Measurements from ENCODE around the gene PDCD4. TPM values are rescaled to one million over a fixed set of nuclear protein-coding genes. Genes with fewer than 3 reads are reported as not detected.
A peak's percentile ranks its signal among the peaks of the same experiment; 100 is the strongest.

The PDCD4 gene
- total and polyA plus RNA-seq, 10 of the 15 experiments (the other 5 are each of a cell fraction or from before 2014, with no cell fraction given): 101 to 372 (median 171) TPM

DNA sequence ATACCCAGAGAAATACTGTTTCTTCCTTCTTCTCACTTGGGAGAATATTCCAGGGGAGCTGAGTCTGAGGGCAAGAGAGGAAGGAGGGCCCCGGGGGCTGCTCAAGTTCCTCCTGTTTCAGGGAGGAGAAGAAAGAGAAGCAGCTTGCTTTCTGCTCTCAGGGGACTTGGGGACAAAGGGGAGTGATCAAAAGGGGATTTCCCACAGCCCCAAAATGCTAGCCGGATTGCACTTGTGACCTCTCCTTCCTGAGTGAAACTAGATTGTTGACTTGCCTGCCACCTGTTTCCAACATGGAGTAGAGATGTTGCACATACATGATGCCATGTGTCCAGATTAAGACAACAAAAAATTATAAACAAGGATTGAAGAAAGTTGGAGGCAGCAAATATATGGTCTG lies 28.7 kb upstream of the PDCD4 start (continued):
- TF ChIP-seq, protein P1, sequence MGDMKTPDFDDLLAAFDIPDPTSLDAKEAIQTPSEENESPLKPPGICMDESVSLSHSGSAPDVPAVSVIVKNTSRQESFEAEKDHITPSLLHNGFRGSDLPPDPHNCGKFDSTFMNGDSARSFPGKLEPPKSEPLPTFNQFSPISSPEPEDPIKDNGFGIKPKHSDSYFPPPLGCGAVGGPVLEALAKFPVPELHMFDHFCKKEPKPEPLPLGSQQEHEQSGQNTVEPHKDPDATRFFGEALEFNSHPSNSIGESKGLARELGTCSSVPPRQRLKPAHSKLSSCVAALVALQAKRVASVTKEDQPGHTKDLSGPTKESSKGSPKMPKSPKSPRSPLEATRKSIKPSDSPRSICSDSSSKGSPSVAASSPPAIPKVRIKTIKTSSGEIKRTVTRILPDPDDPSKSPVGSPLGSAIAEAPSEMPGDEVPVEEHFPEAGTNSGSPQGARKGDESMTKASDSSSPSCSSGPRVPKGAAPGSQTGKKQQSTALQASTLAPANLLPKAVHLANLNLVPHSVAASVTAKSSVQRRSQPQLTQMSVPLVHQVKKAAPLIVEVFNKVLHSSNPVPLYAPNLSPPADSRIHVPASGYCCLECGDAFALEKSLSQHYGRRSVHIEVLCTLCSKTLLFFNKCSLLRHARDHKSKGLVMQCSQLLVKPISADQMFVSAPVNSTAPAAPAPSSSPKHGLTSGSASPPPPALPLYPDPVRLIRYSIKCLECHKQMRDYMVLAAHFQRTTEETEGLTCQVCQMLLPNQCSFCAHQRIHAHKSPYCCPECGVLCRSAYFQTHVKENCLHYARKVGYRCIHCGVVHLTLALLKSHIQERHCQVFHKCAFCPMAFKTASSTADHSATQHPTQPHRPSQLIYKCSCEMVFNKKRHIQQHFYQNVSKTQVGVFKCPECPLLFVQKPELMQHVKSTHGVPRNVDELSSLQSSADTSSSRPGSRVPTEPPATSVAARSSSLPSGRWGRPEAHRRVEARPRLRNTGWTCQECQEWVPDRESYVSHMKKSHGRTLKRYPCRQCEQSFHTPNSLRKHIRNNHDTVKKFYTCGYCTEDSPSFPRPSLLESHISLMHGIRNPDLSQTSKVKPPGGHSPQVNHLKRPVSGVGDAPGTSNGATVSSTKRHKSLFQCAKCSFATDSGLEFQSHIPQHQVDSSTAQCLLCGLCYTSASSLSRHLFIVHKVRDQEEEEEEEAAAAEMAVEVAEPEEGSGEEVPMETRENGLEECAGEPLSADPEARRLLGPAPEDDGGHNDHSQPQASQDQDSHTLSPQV (IDR thresholded peaks at IDR 0.05): peak; percentile 77; the same call in 1 of the 2 replicates
- TF ChIP-seq ZZZ3 (IDR thresholded peaks at IDR 0.05; ENCODE audit: control insufficient read depth, insufficient read length, low read depth) (no peak), IKZF2 (IDR thresholded peaks at IDR 0.05) (peak; percentile 98), SMC3 (IDR thresholded peaks at IDR 0.05; ENCODE audit: borderline replicate concordance, low read length) (peak; percentile 20; the same call in 1 of the 2 replicates), TAF1 (IDR thresholded peaks at IDR 0.05; ENCODE audit: borderline replicate concordance, low read depth, low read length) (peak; percentile 76; the same call in 1 of the 2 replicates), TCF3 (IDR thresholded peaks at IDR 0.05; ENCODE audit: borderline replicate concordance, insufficient read depth, low read depth, low read length) (peak; percentile 92), EZH2 (IDR thresholded peaks at IDR 0.05; ENCODE audit: borderline replicate concordance, control insufficient read depth, low read depth, low read length) (no peak), POU2F2 (IDR thresholded peaks at IDR 0.05; ENCODE audit: borderline replicate concordance, low read depth, low read length) (peak; percentile 83; the same call in 2 of the 3 replicates), ATF7 (IDR thresholded peaks at IDR 0.05; ENCODE audit: low read depth) (peak; percentile 73), BHLHE40 (IDR thresholded peaks at IDR 0.05; ENCODE audit: borderline replicate concordance in 1 of 2, low read depth in 2 of 2, low read length in 1 of 2) (peak in 1 of 2 experiments; percentile 52; a peak in 2 of 4 replicates), SRF (IDR thresholded peaks at IDR 0.05; ENCODE audit: low read depth in 2 of 2, low read length in 2 of 2) (no peak), FOS (IDR thresholded peaks at IDR 0.05; ENCODE audit: borderline replicate concordance, extremely low read depth, insufficient read length) (no peak), TCF12 (IDR thresholded peaks at IDR 0.05; ENCODE audit: low read depth, low read length) (peak; percentile 97)
- TF ChIP-seq, protein P2, sequence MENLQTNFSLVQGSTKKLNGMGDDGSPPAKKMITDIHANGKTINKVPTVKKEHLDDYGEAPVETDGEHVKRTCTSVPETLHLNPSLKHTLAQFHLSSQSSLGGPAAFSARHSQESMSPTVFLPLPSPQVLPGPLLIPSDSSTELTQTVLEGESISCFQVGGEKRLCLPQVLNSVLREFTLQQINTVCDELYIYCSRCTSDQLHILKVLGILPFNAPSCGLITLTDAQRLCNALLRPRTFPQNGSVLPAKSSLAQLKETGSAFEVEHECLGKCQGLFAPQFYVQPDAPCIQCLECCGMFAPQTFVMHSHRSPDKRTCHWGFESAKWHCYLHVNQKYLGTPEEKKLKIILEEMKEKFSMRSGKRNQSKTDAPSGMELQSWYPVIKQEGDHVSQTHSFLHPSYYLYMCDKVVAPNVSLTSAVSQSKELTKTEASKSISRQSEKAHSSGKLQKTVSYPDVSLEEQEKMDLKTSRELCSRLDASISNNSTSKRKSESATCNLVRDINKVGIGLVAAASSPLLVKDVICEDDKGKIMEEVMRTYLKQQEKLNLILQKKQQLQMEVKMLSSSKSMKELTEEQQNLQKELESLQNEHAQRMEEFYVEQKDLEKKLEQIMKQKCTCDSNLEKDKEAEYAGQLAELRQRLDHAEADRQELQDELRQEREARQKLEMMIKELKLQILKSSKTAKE (IDR thresholded peaks at IDR 0.05; ENCODE audit: low read depth, poor library complexity, severe bottlenecking): peak; percentile 95
- TF ChIP-seq, protein P3, sequence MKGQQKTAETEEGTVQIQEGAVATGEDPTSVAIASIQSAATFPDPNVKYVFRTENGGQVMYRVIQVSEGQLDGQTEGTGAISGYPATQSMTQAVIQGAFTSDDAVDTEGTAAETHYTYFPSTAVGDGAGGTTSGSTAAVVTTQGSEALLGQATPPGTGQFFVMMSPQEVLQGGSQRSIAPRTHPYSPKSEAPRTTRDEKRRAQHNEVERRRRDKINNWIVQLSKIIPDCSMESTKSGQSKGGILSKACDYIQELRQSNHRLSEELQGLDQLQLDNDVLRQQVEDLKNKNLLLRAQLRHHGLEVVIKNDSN (IDR thresholded peaks at IDR 0.05; ENCODE audit: borderline replicate concordance, extremely low read length, insufficient read depth, low read depth, low read length): no peak
- TF ChIP-seq, protein P4, sequence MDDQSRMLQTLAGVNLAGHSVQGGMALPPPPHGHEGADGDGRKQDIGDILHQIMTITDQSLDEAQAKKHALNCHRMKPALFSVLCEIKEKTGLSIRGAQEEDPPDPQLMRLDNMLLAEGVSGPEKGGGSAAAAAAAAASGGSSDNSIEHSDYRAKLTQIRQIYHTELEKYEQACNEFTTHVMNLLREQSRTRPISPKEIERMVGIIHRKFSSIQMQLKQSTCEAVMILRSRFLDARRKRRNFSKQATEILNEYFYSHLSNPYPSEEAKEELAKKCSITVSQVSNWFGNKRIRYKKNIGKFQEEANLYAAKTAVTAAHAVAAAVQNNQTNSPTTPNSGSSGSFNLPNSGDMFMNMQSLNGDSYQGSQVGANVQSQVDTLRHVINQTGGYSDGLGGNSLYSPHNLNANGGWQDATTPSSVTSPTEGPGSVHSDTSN (IDR thresholded peaks at IDR 0.05; ENCODE audit: insufficient replicate concordance, low read depth, low read length): no peak
- TF ChIP-seq, protein P5, sequence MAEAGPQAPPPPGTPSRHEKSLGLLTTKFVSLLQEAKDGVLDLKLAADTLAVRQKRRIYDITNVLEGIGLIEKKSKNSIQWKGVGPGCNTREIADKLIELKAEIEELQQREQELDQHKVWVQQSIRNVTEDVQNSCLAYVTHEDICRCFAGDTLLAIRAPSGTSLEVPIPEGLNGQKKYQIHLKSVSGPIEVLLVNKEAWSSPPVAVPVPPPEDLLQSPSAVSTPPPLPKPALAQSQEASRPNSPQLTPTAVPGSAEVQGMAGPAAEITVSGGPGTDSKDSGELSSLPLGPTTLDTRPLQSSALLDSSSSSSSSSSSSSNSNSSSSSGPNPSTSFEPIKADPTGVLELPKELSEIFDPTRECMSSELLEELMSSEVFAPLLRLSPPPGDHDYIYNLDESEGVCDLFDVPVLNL (IDR thresholded peaks at IDR 0.05; ENCODE audit: low read depth, low read length): no peak
- TF ChIP-seq, protein P6, sequence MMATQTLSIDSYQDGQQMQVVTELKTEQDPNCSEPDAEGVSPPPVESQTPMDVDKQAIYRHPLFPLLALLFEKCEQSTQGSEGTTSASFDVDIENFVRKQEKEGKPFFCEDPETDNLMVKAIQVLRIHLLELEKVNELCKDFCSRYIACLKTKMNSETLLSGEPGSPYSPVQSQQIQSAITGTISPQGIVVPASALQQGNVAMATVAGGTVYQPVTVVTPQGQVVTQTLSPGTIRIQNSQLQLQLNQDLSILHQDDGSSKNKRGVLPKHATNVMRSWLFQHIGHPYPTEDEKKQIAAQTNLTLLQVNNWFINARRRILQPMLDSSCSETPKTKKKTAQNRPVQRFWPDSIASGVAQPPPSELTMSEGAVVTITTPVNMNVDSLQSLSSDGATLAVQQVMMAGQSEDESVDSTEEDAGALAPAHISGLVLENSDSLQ (IDR thresholded peaks at IDR 0.05): peak; percentile 37; the same call in 1 of the 2 replicates

Data from GM12878 (cell line).